ENCODE data around the gene WNT5A.

The WNT5A gene

GRCh38 chr3:55455915-55456314, 31.2 kb downstream of the WNT5A start:
- Histone ChIP-seq H3K4me3 (ENCODE audit: low read depth, low read length, poor library complexity, severe bottlenecking) (no peak overlapping the region), H3K9me3 (ENCODE audit: low read length) (no peaks in the 10 kb centered on the region), H4K20me1 (ENCODE audit: insufficient read depth, low read length) (no peaks in the 10 kb centered on the region), H3K27ac (ENCODE audit: low read depth, low read length, poor library complexity, severe bottlenecking) (no peak overlapping the region), H3K9me2 (ENCODE audit: low read depth, low read length) (no peaks in the 10 kb centered on the region), H3K27me3 (ENCODE audit: insufficient read depth, low read length) (no peaks in the 10 kb centered on the region), H3K9ac (ENCODE audit: low read length) (no peak overlapping the region), H3F3A (ENCODE audit: insufficient read depth, low read length) (no peaks in the 10 kb centered on the region), H2AFZ (ENCODE audit: low read length) (no peak overlapping the region), H3K79me2 (ENCODE audit: insufficient read depth, low read length) (no peaks in the 10 kb centered on the region), H3K36me3 (ENCODE audit: insufficient read depth, low read length) (no peaks in the 10 kb centered on the region), H3K4me2 (ENCODE audit: low read length) (no peak overlapping the region), H3K4me1 (ENCODE audit: insufficient read depth, low read length, severe bottlenecking) (no peaks in the 10 kb centered on the region)
- TF ChIP-seq, protein P1, sequence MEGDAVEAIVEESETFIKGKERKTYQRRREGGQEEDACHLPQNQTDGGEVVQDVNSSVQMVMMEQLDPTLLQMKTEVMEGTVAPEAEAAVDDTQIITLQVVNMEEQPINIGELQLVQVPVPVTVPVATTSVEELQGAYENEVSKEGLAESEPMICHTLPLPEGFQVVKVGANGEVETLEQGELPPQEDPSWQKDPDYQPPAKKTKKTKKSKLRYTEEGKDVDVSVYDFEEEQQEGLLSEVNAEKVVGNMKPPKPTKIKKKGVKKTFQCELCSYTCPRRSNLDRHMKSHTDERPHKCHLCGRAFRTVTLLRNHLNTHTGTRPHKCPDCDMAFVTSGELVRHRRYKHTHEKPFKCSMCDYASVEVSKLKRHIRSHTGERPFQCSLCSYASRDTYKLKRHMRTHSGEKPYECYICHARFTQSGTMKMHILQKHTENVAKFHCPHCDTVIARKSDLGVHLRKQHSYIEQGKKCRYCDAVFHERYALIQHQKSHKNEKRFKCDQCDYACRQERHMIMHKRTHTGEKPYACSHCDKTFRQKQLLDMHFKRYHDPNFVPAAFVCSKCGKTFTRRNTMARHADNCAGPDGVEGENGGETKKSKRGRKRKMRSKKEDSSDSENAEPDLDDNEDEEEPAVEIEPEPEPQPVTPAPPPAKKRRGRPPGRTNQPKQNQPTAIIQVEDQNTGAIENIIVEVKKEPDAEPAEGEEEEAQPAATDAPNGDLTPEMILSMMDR (IDR thresholded peaks at IDR 0.05; ENCODE audit: low read length) = no peak
- no peak for TF ChIP-seq EZH2 (IDR thresholded peaks at IDR 0.05; ENCODE audit: borderline replicate concordance, low read length)

- Histone ChIP-seq H4K20me1 (ENCODE audit: insufficient read depth, low read length) (no peaks in the 10 kb centered on the region), H3K36me3 (ENCODE audit: insufficient read depth, low read length) (no peaks in the 10 kb centered on the region), H3K27me3 (ENCODE audit: insufficient read depth, low read length) (no peaks in the 10 kb centered on the region), H3K9me3 (ENCODE audit: low read length) (no peaks in the 10 kb centered on the region), H3F3A (ENCODE audit: insufficient read depth, low read length) (no peaks in the 10 kb centered on the region), H3K4me3 (ENCODE audit: low read depth, low read length, poor library complexity, severe bottlenecking) (no peak overlapping the region), H3K9ac (ENCODE audit: low read length) (no peak overlapping the region), H3K9me2 (ENCODE audit: low read depth, low read length) (no peaks in the 10 kb centered on the region), H3K4me2 (ENCODE audit: low read length) (no peak overlapping the region), H3K4me1 (ENCODE audit: insufficient read depth, low read length, severe bottlenecking) (no peaks in the 10 kb centered on the region), H3K27ac (ENCODE audit: low read depth, low read length, poor library complexity, severe bottlenecking) (no peak overlapping the region), H2AFZ (ENCODE audit: low read length) (no peak overlapping the region), H3K79me2 (ENCODE audit: insufficient read depth, low read length) (no peaks in the 10 kb centered on the region)
- TF ChIP-seq, protein P1 (IDR thresholded peaks at IDR 0.05; ENCODE audit: low read length) = no peak
- no peak for TF ChIP-seq EZH2 (IDR thresholded peaks at IDR 0.05; ENCODE audit: borderline replicate concordance, low read length)
Observed at GRCh38 chr3:55454611-55455010, 32.5 kb downstream of the WNT5A start.

- no peak overlapping the region for H3K4me2 ChIP-seq (ENCODE audit: low read length)
Observed at GRCh38 chr3:55453886-55454496, 33.1 kb downstream of the WNT5A start.

More at GRCh38 chr3:55453886-55454496, 33.1 kb downstream of the WNT5A start:
- Histone ChIP-seq H3K9me3 (ENCODE audit: low read length) (no peaks in the 10 kb centered on the region), H3K9me2 (ENCODE audit: low read depth, low read length) (no peaks in the 10 kb centered on the region), H3K4me1 (ENCODE audit: insufficient read depth, low read length, severe bottlenecking) (no peaks in the 10 kb centered on the region), H3K4me3 (ENCODE audit: low read depth, low read length, poor library complexity, severe bottlenecking) (no peak overlapping the region), H3F3A (ENCODE audit: insufficient read depth, low read length) (no peaks in the 10 kb centered on the region), H3K79me2 (ENCODE audit: insufficient read depth, low read length) (no peaks in the 10 kb centered on the region), H3K36me3 (ENCODE audit: insufficient read depth, low read length) (no peaks in the 10 kb centered on the region), H3K27me3 (ENCODE audit: insufficient read depth, low read length) (no peaks in the 10 kb centered on the region), H2AFZ (ENCODE audit: low read length) (no peak overlapping the region), H3K9ac (ENCODE audit: low read length) (no peak overlapping the region), H3K27ac (ENCODE audit: low read depth, low read length, poor library complexity, severe bottlenecking) (no peak overlapping the region), H4K20me1 (ENCODE audit: insufficient read depth, low read length) (no peaks in the 10 kb centered on the region)
- TF ChIP-seq, protein P1 (IDR thresholded peaks at IDR 0.05; ENCODE audit: low read length) = no peak
- no peak for TF ChIP-seq EZH2 (IDR thresholded peaks at IDR 0.05; ENCODE audit: borderline replicate concordance, low read length)

Measured in OCI-LY1 (cell line).